GM12873 (cell line): ENCODE results near the gene GMEB2.

ENCODE experiments used
- CTCF ChIP-seq: IDR thresholded peaks from 2 replicates; pipeline ENCODE4 v1.5.1; 2012; ENCODE audit warnings: low read depth, mild to moderate bottlenecking, moderate library complexity, low read length, control low read depth; ENCODE audit not compliant: insufficient read depth; ENCODE audit errors: missing control alignments

Gene GMEB2

DNA sequence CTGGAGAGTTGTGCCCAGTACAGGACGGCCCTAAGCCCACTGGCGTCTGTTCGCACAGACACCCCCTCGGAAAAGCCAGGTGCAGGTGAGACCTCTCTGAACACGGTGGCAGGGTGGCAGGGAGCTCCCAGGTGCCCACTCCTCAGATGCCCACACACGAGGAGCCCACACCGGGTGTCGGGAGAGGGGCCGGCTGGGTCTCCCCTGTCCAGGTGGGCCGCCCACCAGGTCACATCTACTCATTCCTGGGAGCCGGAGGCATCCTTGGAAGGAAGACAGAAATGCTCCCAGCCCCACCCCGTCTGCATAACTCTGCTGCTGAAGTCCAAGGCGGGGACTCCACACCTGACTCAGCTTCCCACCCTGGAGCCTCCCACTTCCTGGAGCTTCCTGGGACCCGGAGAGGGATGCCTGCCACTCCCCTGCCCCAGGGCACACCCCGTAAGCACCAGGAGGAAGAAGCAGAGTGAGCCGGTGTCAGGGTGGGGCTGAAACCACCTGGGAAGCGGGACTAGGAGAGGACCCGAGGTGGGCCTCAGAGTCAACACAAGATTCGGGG lies 81.9 kb downstream of the GMEB2 start:
- no peak for TF ChIP-seq CTCF

DNA sequence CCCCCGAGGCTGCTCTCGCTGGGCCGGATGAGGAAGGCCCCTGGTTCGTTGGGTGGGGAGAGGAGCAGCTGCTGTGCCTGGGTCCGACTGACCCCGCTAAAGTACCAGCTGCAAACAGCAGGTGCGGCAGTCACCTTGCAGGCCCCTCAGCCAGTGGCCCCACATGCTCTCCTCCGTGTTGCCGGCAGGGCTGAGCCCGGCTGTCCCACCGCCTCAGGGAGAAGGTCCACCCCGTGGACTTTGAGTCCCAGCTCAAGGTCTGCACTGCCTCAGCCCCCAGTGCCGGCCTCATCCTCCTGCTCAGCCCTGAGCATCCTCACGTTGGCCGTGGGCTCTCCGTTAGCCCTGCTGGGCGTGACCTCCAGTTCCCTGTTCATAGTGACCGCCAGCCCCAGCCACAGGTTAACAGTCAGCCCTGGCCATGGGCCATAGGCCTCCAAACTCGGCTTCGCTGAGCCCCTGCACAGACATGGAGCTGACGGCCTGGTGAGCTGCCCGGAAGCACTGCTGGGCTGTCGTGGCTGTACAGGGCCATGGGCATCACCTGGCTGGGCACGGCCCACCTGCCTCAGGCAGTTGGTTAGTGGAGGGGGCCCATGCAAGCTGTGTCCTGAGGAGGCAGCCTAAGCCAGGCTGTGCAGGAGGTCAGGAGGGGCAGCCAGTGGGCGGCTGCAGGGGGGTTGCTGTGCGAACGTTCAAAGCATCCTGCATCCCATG lies 82.5 kb downstream of the GMEB2 start:
- TF ChIP-seq CTCF: no peak

DNA sequence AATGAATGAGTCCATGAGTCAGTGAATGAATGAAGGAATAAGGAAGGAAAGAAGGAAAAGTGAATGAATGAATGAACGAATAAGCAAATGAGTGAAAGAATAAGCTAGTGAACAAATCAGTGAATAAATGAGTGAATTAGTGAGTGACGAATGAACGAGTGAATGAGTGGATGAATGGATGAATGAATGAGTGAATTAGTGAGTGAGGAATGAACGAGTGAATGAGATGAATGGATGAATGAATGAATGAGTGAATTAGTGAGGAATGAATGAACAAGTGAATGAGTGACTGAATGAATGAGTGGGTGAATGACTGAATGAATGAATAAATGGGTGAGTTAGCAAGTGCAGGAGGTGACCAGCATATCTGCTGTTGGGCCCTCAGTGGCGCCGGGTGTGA lies 83.2 kb downstream of the GMEB2 start:
- no peak for TF ChIP-seq CTCF

DNA sequence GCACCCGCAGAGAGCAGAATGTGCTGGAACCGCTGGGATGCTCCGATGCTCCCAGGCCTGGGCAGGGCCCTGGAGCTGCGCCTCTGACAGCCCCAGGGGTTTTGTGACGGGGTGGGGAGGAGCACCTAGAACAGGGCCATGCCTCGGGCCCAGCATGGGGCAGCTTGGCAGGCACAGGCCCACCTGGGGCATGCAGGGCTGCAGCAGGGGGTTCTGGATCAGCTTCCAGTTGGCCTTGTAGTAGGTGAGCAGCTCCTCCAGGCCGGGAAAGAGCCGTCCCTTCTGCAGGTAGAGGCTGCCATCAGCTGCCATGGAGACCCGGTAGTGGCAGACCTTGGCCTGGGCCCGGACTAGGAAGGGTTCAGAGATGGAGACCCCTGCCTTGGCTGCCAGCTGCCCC lies 83.8 kb downstream of the GMEB2 start:
- no peak for TF ChIP-seq CTCF

DNA sequence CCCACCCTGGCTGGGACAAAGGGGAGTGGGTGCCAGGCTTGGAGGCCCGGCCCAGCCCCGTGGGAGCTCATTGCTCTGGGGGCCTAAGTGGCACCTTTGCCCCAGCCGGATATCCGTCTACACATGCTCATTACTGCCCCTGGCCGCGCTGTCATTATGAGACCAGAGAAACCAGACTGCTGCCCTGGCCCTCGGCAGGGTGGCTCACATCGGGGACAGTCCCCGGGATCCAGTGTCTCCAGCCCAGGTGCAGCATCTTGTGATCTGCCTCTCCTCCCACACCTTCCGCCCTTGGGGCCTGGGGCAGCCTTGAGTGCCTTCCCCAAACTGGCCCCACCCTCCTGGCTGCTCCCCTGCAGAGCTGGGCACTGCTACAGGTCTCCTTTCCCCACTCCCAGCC lies 84.2 kb downstream of the GMEB2 start:
- TF ChIP-seq CTCF: no peak

DNA sequence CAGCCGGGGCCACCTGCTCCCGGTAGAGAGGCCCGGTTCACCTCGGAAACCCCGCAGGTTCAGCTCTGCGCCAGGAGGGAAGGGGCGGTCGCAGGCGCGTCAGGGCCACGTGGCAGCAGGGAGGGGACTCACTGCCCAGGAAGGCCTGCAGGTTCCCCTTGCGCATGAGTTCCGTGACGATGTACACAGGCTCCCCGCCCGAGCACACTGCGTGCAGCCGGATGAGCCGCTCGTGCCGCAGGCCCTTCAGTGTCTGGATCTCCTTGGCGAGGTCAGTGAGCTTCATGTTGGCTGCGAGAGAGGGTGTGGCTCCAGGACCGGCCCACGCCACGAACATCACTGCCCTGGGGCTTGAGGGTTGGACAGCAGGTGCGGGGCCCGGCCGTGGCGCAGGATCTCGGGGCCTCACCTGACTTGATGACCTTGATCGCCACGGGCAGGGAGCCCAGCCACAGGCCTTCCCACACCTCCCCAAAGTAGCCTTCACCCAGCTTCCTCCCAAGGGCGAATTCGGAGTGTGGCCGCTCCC lies 84.8 kb downstream of the GMEB2 start:
- TF ChIP-seq CTCF: no peak

DNA sequence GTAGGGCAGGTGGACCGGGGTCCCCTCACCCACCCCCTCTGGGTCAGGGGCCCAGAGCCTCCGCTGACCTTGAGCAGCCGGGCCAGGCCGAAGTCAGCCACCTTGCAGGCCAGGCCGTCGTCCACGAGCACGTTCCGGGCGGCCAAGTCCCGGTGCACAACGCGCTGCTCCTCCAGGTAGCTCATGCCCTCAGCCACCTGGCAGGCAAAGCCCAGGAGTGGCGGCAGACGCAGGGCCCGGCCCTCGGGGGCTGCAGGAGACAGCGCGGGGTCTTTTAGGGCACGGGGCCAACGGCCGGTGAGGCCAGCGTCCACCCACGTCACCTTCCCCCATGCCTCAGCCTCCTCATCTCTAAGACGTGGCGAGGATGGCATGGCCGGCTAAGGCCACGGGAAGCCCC lies 85.5 kb downstream of the GMEB2 start:
- TF ChIP-seq CTCF: no peak
